Ishikawa (cell line): ENCODE measurements around the gene RPS6KA2.

ENCODE experiments used
- CEBPB ChIP-seq: IDR thresholded peaks from 2 replicates; pipeline ENCODE4 v1.6.1; 2012
- CREB1 ChIP-seq: IDR thresholded peaks from 2 replicates; pipeline ENCODE4 v1.6.1; 2012; ENCODE audit warnings: low read depth
- EGR1 ChIP-seq: IDR thresholded peaks from 2 replicates; pipeline ENCODE4 v1.6.1; 2012
- EP300 ChIP-seq: IDR thresholded peaks from 2 replicates; pipeline ENCODE4 v1.6.1; 2012; ENCODE audit warnings: borderline replicate concordance
- NFIC ChIP-seq: IDR thresholded peaks from 2 replicates; pipeline ENCODE4 v1.6.1; 2012
- RAD21 ChIP-seq: IDR thresholded peaks from 2 replicates; pipeline ENCODE4 v1.6.1; 2012; ENCODE audit warnings: low read depth
- REST ChIP-seq: IDR thresholded peaks from 2 replicates; pipeline ENCODE4 v1.6.1; 2012; ENCODE audit warnings: low read depth, mild to moderate bottlenecking
- TAF1 ChIP-seq: IDR thresholded peaks from 2 replicates; pipeline ENCODE4 v1.6.1; 2012; ENCODE audit warnings: low read depth, mild to moderate bottlenecking
- USF1 ChIP-seq: IDR thresholded peaks from 2 replicates; pipeline ENCODE4 v1.6.1; 2012
- YY1 ChIP-seq: IDR thresholded peaks from 2 replicates; pipeline ENCODE4 v1.6.1; 2012; ENCODE audit warnings: low read depth

- TF ChIP-seq REST (no peak), EGR1 (no peak), TAF1 (no peak), CREB1 (no peak), CEBPB (no peak), YY1 (no peak), RAD21 (no peak), USF1 (no peak), EP300 (no peak), NFIC (no peak)
Observed at GRCh38 chr6:166422201-166422940, 204.7 kb downstream of the RPS6KA2 start.
